Measurements from ENCODE around the gene ASGR1.

The ASGR1 gene

GRCh38 chr17:7219812-7220592, 40.8 kb upstream of the ASGR1 start, which contains the start of the genes ACADVL and DLG4:
TSS of gene ACADVL (plus strand) at chr17:7219938. CDS start at chr17:7219985, 47 bp downstream.
TSS of gene DLG4 (minus strand) at chr17:7219836.
- peak; percentile 84 to 92 for DNase-seq
- TF ChIP-seq GATA1 (IDR thresholded peaks at IDR 0.05; ENCODE audit: low read depth, low read length) (no peak), POLR2A (IDR thresholded peaks at IDR 0.05; ENCODE audit: low read length) (peak; percentile 75)

GRCh38 chr17:7219229-7219811, 40.1 kb upstream of the ASGR1 start:
- TF ChIP-seq GATA1 (IDR thresholded peaks at IDR 0.05; ENCODE audit: low read depth, low read length) (no peak), POLR2A (IDR thresholded peaks at IDR 0.05; ENCODE audit: low read length) (no peak)
- no peak for DNase-seq

GRCh38 chr17:7218758-7219157, 39.6 kb upstream of the ASGR1 start:
- no peak for DNase-seq
- no peak for TF ChIP-seq POLR2A (IDR thresholded peaks at IDR 0.05; ENCODE audit: low read length)
- TF ChIP-seq GATA1 (IDR thresholded peaks at IDR 0.05; ENCODE audit: low read depth, low read length) = no peak

DNA sequence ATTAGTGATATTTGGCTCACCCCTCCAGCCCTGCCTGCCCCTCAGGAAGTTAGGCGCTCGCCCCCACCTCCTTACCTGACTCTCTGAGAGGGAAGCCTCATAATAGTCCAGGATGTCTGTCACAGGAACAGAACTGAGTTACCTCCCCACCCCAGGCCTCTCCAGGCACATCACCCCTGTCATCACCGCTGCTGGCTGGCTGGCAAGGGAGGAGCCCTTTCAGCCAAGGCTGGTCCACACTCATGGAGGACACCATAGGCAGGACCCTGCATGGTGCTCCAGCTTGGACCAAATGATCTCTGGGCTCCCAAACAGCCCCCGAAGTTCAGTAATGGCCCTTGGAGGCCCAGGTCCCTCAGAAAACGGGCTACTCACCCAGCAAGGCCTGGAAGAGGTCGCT, 39.0 kb upstream of the ASGR1 start:
- no peak for TF ChIP-seq GATA1 (IDR thresholded peaks at IDR 0.05; ENCODE audit: low read depth, low read length)
- TF ChIP-seq POLR2A (IDR thresholded peaks at IDR 0.05; ENCODE audit: low read length) = peak; percentile 15
- DNase-seq = no peak

GRCh38 chr17:7217113-7217987, 38.2 kb upstream of the ASGR1 start:
- peak; percentile 56 to 61 for DNase-seq

GRCh38 chr17:7216242-7217112, 37.3 kb upstream of the ASGR1 start:
- TF ChIP-seq GATA1 (IDR thresholded peaks at IDR 0.05; ENCODE audit: low read depth, low read length) (no peak), POLR2A (IDR thresholded peaks at IDR 0.05; ENCODE audit: low read length) (no peak)
- DNase-seq = no peak

More at GRCh38 chr17:7217113-7217987, 38.2 kb upstream of the ASGR1 start:
- no peak for TF ChIP-seq POLR2A (IDR thresholded peaks at IDR 0.05; ENCODE audit: low read length)
- no peak for TF ChIP-seq GATA1 (IDR thresholded peaks at IDR 0.05; ENCODE audit: low read depth, low read length)

- TF ChIP-seq GATA1 (IDR thresholded peaks at IDR 0.05; ENCODE audit: low read depth, low read length) (no peak), POLR2A (IDR thresholded peaks at IDR 0.05; ENCODE audit: low read length) (no peak)
- DNase-seq = no peak
These were observed 36.5 kb upstream of the ASGR1 start for GRCh38 chr17:7215652-7216180.

GRCh38 chr17:7215136-7215638, 36.0 kb upstream of the ASGR1 start:
- TF ChIP-seq POLR2A (IDR thresholded peaks at IDR 0.05; ENCODE audit: low read length) = no peak
- no peak for TF ChIP-seq GATA1 (IDR thresholded peaks at IDR 0.05; ENCODE audit: low read depth, low read length)

DNA sequence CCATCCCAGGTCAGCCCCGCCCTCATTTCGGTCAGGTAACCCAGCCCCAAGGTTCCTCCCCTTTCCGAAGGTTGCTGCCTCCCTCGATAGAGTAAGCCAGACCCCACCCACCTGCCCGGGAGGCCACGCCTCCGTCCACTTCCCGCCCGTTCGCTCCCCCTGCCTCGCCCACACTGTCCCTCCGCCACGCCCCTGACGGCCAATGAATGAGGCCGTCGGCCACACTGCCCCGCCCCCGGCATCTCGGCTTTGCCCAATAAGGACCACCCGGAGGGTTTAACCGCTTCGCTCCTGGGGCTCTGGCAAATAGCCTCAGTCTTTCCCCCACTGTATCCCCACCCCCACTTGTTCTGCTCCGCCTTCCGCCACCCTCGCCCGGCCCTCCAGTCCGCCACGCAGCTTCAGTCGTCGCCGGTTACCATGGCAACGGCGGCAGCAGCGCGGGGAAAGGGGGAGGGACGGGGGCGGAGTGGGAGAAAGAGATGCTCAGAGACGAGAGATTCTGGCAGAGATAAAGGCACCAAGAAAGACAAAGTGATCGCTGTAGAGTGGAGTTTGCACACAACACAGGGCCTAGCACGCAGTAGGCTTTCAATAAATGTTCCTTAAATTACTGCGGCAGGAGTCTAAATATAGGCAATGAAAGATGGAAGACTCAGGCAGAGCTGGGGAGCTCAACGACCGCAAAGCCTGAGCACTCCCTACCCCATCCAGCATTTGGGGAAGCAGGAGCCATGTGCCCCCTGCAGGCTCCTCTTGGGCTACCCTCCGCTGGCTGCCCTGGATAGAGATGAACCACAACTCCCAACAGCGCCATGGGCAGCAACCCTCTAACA, 35.3 kb upstream of the ASGR1 start:
- TF ChIP-seq GATA1 (IDR thresholded peaks at IDR 0.05; ENCODE audit: low read depth, low read length) (no peak), POLR2A (IDR thresholded peaks at IDR 0.05; ENCODE audit: low read length) (no peak)
- DNase-seq = peak; percentile 96 to 97

More at GRCh38 chr17:7215136-7215638, 36.0 kb upstream of the ASGR1 start:
- no peak for DNase-seq

GRCh38 chr17:7213895-7214299, 34.7 kb upstream of the ASGR1 start:
- TF ChIP-seq POLR2A (IDR thresholded peaks at IDR 0.05; ENCODE audit: low read length) = no peak
- no peak for TF ChIP-seq GATA1 (IDR thresholded peaks at IDR 0.05; ENCODE audit: low read depth, low read length)
- DNase-seq = peak; percentile 87 to 89

- DNase-seq = no peak
- TF ChIP-seq GATA1 (IDR thresholded peaks at IDR 0.05; ENCODE audit: low read depth, low read length) (no peak), POLR2A (IDR thresholded peaks at IDR 0.05; ENCODE audit: low read length) (no peak)
These were observed 32.5 kb upstream of the ASGR1 start for GRCh38 chr17:7211491-7212273.
